Measurements from ENCODE around the gene SGCE.
A peak's percentile ranks its signal among the peaks of the same experiment; 100 is the strongest.

The SGCE gene

GRCh38 chr7:94658826-94659225 is 2.9 kb upstream of the SGCE start:
- peak; percentile 54 for DNase-seq

GRCh38 chr7:94657771-94658693 is 2.1 kb upstream of the SGCE start:
- peak; percentile 100 for DNase-seq

DNA sequence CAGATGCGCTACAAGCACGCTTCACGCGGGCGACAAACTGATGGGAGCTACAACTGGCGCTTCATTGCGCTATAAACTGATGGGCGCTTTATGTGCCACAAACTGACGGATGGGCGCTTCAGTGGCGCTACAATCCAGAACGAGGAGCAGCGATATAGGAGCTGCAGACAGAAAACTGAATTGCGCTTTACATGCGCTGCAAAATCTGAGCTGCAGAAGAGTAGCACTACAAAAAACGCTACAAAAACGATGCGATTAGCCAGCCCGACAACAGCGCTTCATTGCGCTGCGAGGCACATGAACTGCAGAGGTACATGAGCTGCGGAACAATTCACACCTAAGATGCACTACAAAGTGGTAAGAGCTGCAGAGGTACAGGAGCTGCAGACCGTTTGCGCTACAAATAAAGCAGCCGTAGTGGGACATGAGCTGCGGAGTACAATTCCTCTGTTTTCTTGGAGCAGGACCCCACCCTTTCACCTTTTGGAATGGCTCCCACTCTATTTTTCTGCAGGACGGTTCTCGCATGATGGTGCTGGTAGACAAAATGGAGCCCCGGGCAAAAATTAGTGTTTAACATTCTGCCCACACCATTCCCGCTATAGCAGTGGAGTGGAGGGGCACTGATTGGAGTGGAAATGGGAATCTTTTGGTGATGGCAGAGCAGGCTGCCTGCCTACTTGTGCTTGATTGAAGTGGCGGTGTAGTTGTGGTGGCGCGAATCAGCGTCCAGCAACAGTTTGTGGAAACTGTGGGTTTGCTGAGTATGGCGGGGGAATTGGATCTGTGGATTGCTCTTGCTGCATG is 1.2 kb upstream of the SGCE start:
- DNase-seq, result peak; percentile 61

- DNase-seq, result no peak
Measured at GRCh38 chr7:94656658-94656924, 658 bp upstream of the SGCE start.

DNA sequence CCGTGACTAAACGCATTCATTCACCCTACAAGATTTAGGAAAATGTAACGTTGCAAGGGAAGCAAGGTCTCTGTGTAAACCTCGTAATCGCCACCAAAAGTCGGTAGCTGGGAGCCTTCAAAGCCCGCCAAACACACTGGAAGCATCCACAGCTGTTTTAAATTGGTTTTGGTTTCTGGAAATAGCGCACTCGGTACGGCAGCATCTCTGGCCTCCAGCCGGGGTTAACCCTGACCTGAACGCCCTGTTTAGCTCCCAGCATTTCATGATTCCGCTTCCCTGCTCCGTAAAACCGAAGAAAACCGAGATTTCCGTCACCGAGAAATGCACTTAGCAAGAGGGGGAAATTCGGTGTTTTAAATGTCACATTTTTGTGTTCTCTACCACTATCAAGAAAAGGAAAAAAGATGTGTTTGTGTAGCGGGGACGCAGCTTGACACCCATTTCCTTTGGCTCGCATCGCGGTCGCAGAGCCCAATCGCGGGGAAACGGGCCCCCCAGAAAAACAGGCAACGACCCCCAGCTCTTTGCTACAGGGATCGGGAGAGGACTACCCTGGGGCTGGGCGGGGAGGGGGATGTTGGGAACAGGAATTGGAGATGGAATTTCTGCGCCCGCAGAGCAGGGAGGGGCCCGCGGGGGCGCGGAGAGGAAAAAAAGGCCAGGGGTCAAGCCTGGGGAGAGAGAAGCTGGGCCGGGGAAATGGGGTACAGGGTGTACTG is 646 bp downstream of the SGCE start:
- peak; percentile 41 for DNase-seq

- DNase-seq, result no peak
Measured at GRCh38 chr7:94654783-94655125, 1.2 kb downstream of the SGCE start.

GRCh38 chr7:94650147-94651051 is 5.5 kb downstream of the SGCE start:
- no peak for DNase-seq

DNA sequence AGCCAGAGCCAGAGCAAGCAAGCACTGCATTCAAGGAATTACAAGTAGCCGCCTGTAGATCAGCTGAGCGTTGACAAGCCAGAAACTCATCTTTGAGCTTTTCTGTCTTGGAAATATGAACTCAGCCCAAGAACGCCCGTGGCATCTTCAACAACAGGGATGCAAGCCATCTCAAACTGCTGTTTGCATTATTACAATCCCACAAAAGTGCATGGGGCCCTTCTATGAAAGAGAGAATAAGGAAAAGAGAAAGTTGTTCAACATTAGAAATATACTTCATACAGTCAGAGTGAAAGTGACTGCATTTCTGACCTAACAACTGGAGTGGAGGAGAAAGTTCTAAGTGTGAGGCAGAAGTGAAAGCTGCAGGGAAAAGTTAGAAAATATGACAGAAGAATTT is 6.5 kb downstream of the SGCE start:
- DNase-seq, result no peak

DNA sequence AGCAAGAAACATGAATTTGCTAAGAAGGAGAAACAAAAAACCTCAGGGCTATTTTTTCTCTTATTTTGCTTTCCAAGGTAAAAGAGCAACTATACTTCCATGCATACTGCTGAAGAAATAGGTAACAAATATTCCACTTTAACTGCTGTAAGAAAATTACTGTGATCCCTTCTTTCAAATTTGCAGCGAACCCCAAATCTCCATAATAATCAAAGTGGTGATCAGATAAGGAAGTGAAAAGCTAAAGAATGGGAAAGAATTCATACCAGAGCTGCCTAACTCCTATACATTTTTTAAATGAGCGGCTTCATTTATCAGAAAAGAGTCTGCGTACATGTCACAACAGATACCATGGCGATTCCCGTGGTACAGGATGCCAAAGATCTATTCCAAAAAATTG is 7.2 kb downstream of the SGCE start:
- no peak for DNase-seq

DNA sequence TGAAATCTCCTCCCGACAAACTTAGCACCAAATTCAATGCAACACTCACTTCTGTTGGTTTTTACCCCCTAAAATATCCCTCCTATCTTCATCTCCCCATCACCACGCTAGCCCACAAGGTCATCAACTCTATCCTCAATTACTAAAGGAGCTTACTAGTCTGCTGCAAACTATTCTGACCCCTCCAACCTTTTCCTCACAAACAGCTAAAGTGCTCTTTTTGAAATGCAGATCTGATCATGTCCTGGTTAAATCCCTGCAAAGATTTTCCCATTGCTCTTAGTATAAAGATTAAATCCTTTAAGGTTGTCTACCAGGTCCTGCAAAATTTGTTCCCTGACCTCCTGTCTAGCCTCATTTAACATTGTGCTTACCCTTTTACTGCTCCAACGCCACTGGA is 8.6 kb downstream of the SGCE start:
- no peak for DNase-seq

GRCh38 chr7:94643771-94644545 is 12.0 kb downstream of the SGCE start:
- no peak for DNase-seq

GRCh38 chr7:94642838-94643653 is 12.9 kb downstream of the SGCE start:
- DNase-seq, result no peak

DNA sequence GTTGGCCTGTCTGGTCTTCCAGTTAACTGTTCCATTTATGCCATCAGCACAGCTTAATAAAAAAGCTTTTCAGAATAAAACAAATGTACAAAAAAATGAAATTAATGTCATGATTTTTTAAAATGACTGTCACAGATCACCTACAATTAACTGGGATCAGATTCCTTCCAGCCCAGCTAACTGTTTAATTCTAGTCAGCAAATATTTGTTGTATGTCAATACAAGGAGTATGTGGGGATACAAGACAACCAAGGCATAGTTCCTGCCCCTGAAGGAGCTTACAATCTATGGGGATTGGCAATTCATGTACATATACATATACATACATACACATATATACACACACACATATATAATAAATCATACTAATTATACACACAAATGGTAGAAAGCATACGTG is 16.5 kb downstream of the SGCE start:
- DNase-seq, result no peak

DNA sequence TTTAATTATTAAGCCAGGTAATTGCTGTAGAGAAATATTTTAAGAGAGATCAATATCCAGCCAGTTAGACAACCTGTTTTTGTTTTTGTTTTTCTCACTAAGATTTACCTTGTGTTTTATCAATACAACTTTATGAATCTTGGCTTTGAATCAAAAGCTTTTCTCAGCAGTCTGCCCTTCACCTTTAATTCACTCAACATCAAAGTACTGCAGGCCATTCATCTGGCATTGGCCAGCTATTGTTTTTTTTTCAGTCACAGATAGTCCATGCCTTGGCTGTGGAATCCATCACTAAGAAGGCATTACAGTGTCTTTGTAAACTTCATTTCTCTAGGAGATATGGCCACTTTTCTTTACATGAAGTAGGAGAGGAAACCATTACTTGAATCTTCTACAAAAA is 20.2 kb downstream of the SGCE start:
- no peak for DNase-seq

DNA sequence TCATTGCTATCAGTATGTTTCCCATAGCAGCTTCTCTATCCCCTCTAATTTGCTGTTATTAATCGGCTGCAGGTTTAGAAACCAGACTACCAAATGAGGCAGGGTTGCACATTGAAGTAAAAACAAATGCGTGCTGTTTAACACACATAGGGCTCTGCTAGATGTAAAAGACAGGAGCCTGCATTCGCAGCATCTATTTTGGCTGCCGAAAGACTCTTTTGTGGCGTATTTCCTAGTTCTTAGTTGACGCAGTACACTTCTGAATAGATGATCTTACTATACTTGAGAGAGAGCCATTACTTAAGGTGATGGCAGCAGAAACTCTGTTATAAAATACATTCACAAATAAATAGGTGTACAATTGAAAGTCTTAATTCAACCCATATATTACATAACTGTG is 21.4 kb downstream of the SGCE start:
- no peak for DNase-seq

- no peak for DNase-seq
Measured at GRCh38 chr7:94633687-94634086, 22.2 kb downstream of the SGCE start.

- no peak for DNase-seq
Measured at GRCh38 chr7:94633014-94633341, 23.0 kb downstream of the SGCE start.

- DNase-seq, result peak; percentile 52
Measured at GRCh38 chr7:94632338-94633013, 23.5 kb downstream of the SGCE start.

GRCh38 chr7:94630855-94631254 is 25.1 kb downstream of the SGCE start:
- DNase-seq, result no peak

DNA sequence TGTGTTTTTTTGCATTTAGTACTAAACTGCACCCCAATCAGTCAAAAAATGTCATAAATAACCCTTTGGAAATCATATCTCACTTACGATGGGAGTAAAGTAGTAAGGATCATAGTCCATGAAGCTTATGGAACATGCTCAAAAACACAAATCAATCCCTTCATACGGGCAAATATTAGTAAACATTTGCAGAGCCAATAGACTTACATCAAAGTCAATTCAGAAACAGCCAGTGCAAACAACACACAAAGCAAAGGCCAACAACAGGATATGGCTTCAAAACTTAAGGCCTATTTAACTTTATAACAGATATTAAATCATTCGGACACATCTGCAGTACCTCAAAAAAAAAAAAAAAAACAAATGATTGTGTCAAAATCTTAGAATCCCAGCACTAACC is 32.1 kb downstream of the SGCE start:
- DNase-seq, result no peak

DNA sequence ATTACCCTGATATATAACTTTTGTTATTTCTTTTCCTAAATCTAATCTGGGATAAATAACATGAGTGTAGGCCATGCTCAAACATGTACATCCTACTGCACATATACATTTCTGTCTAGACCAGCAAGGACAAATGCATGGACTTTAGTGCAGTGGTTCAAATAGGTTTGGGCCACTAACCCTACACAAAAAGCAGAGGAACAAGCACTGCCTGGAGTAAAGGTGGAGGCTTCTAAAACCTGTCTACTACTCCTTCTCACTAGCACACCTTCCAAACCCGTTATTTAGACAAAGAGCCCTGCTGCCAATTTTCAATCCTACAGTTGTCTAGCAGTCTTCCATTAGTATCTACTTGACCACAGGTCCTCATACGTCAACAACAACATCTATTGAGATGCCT is 34.8 kb downstream of the SGCE start:
- no peak for DNase-seq
